ENCODE data around the gene CTTNBP2NL.

DNA sequence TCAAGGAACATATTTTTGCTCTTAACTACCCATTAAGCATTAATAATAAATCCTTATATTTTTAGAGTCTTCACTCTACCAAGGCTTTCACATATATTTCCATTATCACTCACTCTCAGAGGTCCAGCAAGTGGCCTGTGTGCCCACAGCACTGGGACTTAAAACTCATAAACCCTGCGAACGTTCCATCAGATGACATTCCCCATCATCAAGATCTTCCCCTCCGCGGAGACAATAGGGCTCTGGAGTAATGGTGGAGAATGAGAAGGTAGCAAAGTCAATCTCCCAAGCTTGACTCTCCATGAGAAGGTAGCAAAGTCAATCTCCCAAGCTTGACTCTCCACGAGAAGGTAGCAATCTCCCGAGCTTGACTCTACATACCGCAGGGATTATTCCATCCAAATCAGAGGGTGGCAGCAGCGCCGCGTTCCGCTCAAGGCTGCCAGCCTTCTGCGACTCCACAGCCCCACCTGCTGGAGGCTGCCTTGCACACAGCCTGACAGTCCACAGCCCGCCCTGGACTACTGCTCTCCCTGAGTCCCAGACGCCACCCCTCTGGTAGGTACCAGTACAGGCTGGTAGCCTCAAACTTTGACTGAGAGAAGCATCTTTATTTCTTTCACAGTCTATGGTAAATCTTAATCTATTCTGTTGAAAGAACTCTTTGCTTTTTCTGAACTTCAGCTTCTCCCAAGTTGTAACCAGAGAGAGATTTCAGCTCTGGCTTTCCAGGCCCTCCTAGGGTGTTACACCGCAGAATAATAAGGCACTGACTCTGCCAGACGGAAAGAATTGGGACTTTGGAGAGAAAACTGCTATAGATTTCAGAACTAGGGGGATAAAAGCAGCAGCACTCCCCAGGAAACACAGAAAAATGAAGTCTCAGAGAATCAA is 26.4 kb upstream of the CTTNBP2NL start:
- TF ChIP-seq CREB1 (CRISPR knock-in tag; IDR thresholded peaks at IDR 0.05; ENCODE audit: low read depth): no peak
- TF ChIP-seq, protein P1, sequence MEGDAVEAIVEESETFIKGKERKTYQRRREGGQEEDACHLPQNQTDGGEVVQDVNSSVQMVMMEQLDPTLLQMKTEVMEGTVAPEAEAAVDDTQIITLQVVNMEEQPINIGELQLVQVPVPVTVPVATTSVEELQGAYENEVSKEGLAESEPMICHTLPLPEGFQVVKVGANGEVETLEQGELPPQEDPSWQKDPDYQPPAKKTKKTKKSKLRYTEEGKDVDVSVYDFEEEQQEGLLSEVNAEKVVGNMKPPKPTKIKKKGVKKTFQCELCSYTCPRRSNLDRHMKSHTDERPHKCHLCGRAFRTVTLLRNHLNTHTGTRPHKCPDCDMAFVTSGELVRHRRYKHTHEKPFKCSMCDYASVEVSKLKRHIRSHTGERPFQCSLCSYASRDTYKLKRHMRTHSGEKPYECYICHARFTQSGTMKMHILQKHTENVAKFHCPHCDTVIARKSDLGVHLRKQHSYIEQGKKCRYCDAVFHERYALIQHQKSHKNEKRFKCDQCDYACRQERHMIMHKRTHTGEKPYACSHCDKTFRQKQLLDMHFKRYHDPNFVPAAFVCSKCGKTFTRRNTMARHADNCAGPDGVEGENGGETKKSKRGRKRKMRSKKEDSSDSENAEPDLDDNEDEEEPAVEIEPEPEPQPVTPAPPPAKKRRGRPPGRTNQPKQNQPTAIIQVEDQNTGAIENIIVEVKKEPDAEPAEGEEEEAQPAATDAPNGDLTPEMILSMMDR (conservative IDR thresholded peaks at IDR 0.05; ENCODE audit: low read depth in 2 of 2): peak; percentile 96 to 100
- no peak for TF ChIP-seq EZH2phosphoT487 (IDR thresholded peaks at IDR 0.05; ENCODE audit: unreplicated experiment)
- TF ChIP-seq POLR2AphosphoS5 (IDR thresholded peaks at IDR 0.05; ENCODE audit: low read depth): no peak
- no peak for TF ChIP-seq EZH2 (IDR thresholded peaks at IDR 0.05; ENCODE audit: low read depth, unreplicated experiment)
- no peak for TF ChIP-seq ETS1 (IDR thresholded peaks at IDR 0.05)
